OCI-LY1 (cell line): Measurements from ENCODE around the gene PTHLH.

Experiments used
- CTCF ChIP-seq: fragments of 200-600 bp; sonication (generic), shearing (Covaris generic); IDR thresholded peaks from 2 replicates; pipeline ENCODE4 v1.5.1; 2017; ENCODE audit warnings: mild to moderate bottlenecking, antibody characterized with exemption, low read length, moderate library complexity, mixed read lengths
- EZH2 ChIP-seq: fragments of 200-600 bp; sonication (generic), shearing (Covaris generic); IDR thresholded peaks from 2 replicates; pipeline ENCODE4 v1.8.0; 2017; ENCODE audit warnings: borderline replicate concordance, mixed run types, mild to moderate bottlenecking, antibody characterized with exemption, low read length, moderate library complexity, mixed read lengths

GRCh38 chr12:28015165-28015564 lies 42.6 kb upstream of the PTHLH start:
- TF ChIP-seq CTCF (no peak), EZH2 (no peak)
